ENCODE data around the gene EIF5A. TPM values are rescaled to one million over a fixed set of nuclear protein-coding genes. Genes with fewer than 3 reads are reported as not detected.
A peak's percentile ranks its signal among the peaks of the same experiment; 100 is the strongest.

The EIF5A gene
- total and polyA plus RNA-seq, 9 of the 15 experiments (the other 6 are each of a cell fraction or from before 2014, with no cell fraction given), result 22.9 to 1,163 (median 772) TPM

DNA sequence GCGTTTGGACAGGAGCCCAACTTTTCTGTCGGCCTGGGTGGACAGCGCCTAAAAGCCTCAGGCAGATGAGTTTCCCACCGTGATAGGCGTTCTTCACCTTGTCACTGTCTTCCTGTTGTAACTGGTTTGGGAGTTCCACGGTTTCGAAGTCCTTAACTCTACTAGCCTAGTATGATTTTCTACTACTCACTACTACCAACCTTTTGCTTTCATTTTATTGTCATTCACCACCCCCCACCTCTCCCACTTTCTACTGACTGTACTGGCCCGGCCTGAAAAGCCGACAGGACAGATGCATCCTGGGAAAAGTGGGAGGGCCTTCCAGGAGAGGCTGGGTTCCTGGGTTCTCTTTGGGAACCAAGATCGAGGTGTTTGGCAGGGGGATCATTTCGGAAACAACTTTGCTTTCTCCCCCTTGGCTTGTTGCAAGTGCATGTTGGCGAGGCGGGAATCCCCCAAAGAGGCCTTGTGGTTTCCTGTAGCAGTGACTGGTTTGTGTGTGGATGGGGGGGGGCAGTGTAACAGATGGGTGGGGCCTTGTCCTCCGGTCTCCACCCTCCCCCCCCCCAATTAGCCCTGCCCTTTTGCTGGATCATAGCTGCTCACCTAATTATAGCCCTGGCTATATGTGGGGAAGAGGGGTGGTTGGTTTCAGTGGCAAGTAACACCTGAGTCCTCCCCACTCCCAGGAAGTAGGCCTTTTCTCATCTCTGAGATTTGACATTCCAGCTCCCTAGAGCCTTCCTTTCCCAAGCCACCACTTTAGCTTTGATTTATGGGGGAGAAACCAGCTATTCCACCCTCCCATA lies 1.4 kb downstream of the EIF5A start (continued):
- TF ChIP-seq ZNF318 (IDR thresholded peaks at IDR 0.05; ENCODE audit: borderline replicate concordance in 1 of 2, low read depth in 1 of 2) (no peak), ZNF740 (CRISPR knock-in tag; IDR thresholded peaks at IDR 0.05) (peak; percentile 97), ZNF740 (tag; IDR thresholded peaks at IDR 0.05) (peak in 1 of 2 experiments; percentile 92; a peak in 2 of 4 replicates), PHF21A (IDR thresholded peaks at IDR 0.05; ENCODE audit: borderline replicate concordance, low read depth) (no peak), HNRNPUL1 (IDR thresholded peaks at IDR 0.05; ENCODE audit: low read length) (peak; percentile 68; the same call in 1 of the 2 replicates), HMGN3 (IDR thresholded peaks at IDR 0.05; ENCODE audit: borderline replicate concordance, extremely low read depth, insufficient read length, low read depth, low read length) (no peak), MAZ (CRISPR knock-in tag; conservative IDR thresholded peaks at IDR 0.05 in 1 of 2, IDR thresholded peaks at IDR 0.05 in 1 of 2) (peak; percentile 15 to 34; a peak in 1 of 4 replicates), ZNF175 (CRISPR knock-in tag; IDR thresholded peaks at IDR 0.05; ENCODE audit: low read depth) (no peak)
